ENCODE measurements around the gene ENDOG. TPM values are rescaled to one million over a fixed set of nuclear protein-coding genes. Genes with fewer than 3 reads are reported as not detected.
A peak's percentile ranks its signal among the peaks of the same experiment; 100 is the strongest.

ENDOG gene
- 9.8 TPM for polyA plus RNA-seq (2013, experiment 1 of 2)
- 9.3 TPM for polyA plus RNA-seq (2013, experiment 2 of 2)

- WGBS, 2 donors (ENCODE audit: extremely low coverage in 2 of 2, insufficient read length in 2 of 2, insufficient replicate concordance in 1 of 2), result no CpG with 5 or more reads among the region's 70 CpGs
Observed at GRCh38 chr9:128818099-128818838, at the start of gene ENDOG. Gene ENDOG, plus strand, starts transcription at chr9:128818500. Its CDS starts 185 bp downstream, at chr9:128818685.

GRCh38 chr9:128768606-128769005, 49.7 kb upstream of the ENDOG start:
- Histone ChIP-seq H3K9me3 (replicated peaks in 1 of 2; ENCODE audit: control insufficient read depth in 2 of 2, insufficient read depth in 1 of 2, low read depth in 1 of 2, low read length in 2 of 2) (no peaks in the 10 kb centered on the region), H3K23ac (ENCODE audit: low read depth, low read length, poor library complexity) (no peak overlapping the region), H2AFZ (ENCODE audit: low read length) (no peak overlapping the region), H3K27ac (replicated peaks; ENCODE audit: low read length) (no peak overlapping the region), H3K79me1 (ENCODE audit: low read depth, low read length) (peaks cover 2% of the 10 kb centered on the region), H2BK15ac (ENCODE audit: low read length) (no peak overlapping the region), H3K4me1 (ENCODE audit: control insufficient read depth in 2 of 2, insufficient read depth in 1 of 2, low read depth in 1 of 2, low read length in 2 of 2) (peaks cover 3 to 4% of the 10 kb centered on the region in 2 donors), H4K8ac (ENCODE audit: low read depth, low read length) (no peak overlapping the region), H3K14ac (ENCODE audit: low read length) (no peak overlapping the region), H3K27me3 (ENCODE audit: control insufficient read depth in 3 of 3, insufficient read depth in 3 of 3, low read depth in 1 of 3, low read length in 3 of 3) (no peaks in the 10 kb centered on the region), H3K4me3 (ENCODE audit: low read length in 2 of 2) (no peak overlapping the region), H2BK120ac (ENCODE audit: low read depth, low read length) (no peak overlapping the region), H2BK5ac (ENCODE audit: low read length) (no peak overlapping the region), H3K18ac (ENCODE audit: low read length) (no peak overlapping the region), H3K36me3 (replicated peaks in 1 of 2; ENCODE audit: control insufficient read depth in 2 of 2, insufficient read depth in 2 of 2, low read length in 2 of 2) (peaks cover 0 to 16% of the 10 kb centered on the region in 2 donors), H2AK5ac (ENCODE audit: low read depth, low read length) (no peak overlapping the region), H3K4ac (ENCODE audit: low read length) (no peak overlapping the region), H3K9ac (ENCODE audit: low read depth, low read length, poor library complexity) (no peak overlapping the region), H3K4me2 (ENCODE audit: insufficient read depth, low read length, poor library complexity, severe bottlenecking) (no peak overlapping the region), H2BK12ac (ENCODE audit: low read length) (no peak overlapping the region), H4K91ac (ENCODE audit: low read depth, low read length, poor library complexity) (no peak overlapping the region)
- DNase-seq (ENCODE audit: low spot score), result no peak
- WGBS, 2 donors (ENCODE audit: extremely low coverage in 2 of 2, insufficient read length in 2 of 2, insufficient replicate concordance in 1 of 2), result no CpG with 5 or more reads among the region's 6 CpGs

More at GRCh38 chr9:128818099-128818838, at the start of gene ENDOG:
- no peak within 1 kb of the TSS for H4K91ac ChIP-seq (ENCODE audit: low read depth, low read length, poor library complexity)
- peaks cover 0 to 5% (median 0%) of the 10 kb centered on the region in 3 experiments for H3K27me3 ChIP-seq (ENCODE audit: control insufficient read depth in 3 of 3, insufficient read depth in 3 of 3, low read depth in 1 of 3, low read length in 3 of 3)
- peaks cover 0 to 3% of the 10 kb centered on the region in 2 donors for H3K4me1 ChIP-seq (ENCODE audit: control insufficient read depth in 2 of 2, insufficient read depth in 1 of 2, low read depth in 1 of 2, low read length in 2 of 2)
- H3K79me1 ChIP-seq (ENCODE audit: low read depth, low read length), result no peaks in the 10 kb centered on the region
- peak within 1 kb of the TSS; percentile 98 for H3K23ac ChIP-seq (ENCODE audit: low read depth, low read length, poor library complexity)
- peak within 1 kb of the TSS; percentile 52 to 94 for H3K4me3 ChIP-seq (ENCODE audit: low read length in 2 of 2)
- no peak within 1 kb of the TSS for H3K27ac ChIP-seq (replicated peaks; ENCODE audit: low read length)
- DNase-seq (ENCODE audit: low spot score), result peak; percentile 96
- H2BK5ac ChIP-seq (ENCODE audit: low read length), result peak within 1 kb of the TSS; percentile 66
- H3K4ac ChIP-seq (ENCODE audit: low read length), result no peak within 1 kb of the TSS
- H3K4me2 ChIP-seq (ENCODE audit: insufficient read depth, low read length, poor library complexity, severe bottlenecking), result peak within 1 kb of the TSS; percentile 98
- peak within 1 kb of the TSS; percentile 87 for H3K18ac ChIP-seq (ENCODE audit: low read length)
- H2BK15ac ChIP-seq (ENCODE audit: low read length), result no peak within 1 kb of the TSS
- peaks cover 20 to 38% of the 10 kb centered on the region in 2 donors for H3K36me3 ChIP-seq (replicated peaks in 1 of 2; ENCODE audit: control insufficient read depth in 2 of 2, insufficient read depth in 2 of 2, low read length in 2 of 2)
- no peak within 1 kb of the TSS for H2BK120ac ChIP-seq (ENCODE audit: low read depth, low read length)
- H4K8ac ChIP-seq (ENCODE audit: low read depth, low read length), result no peak within 1 kb of the TSS
- H3K9me3 ChIP-seq (replicated peaks in 1 of 2; ENCODE audit: control insufficient read depth in 2 of 2, insufficient read depth in 1 of 2, low read depth in 1 of 2, low read length in 2 of 2), result no peaks in the 10 kb centered on the region
- peak within 1 kb of the TSS; percentile 89 for H2AFZ ChIP-seq (ENCODE audit: low read length)
- peak within 1 kb of the TSS; percentile 56 for H3K14ac ChIP-seq (ENCODE audit: low read length)
- H3K9ac ChIP-seq (ENCODE audit: low read depth, low read length, poor library complexity), result peak within 1 kb of the TSS; percentile 92
- no peak within 1 kb of the TSS for H2BK12ac ChIP-seq (ENCODE audit: low read length)
- H2AK5ac ChIP-seq (ENCODE audit: low read depth, low read length), result peak within 1 kb of the TSS; percentile 70

GRCh38 chr9:128770286-128771030, 47.8 kb upstream of the ENDOG start:
- no peak overlapping the region for H4K8ac ChIP-seq (ENCODE audit: low read depth, low read length)
- H3K4me1 ChIP-seq (ENCODE audit: control insufficient read depth in 2 of 2, insufficient read depth in 1 of 2, low read depth in 1 of 2, low read length in 2 of 2), result peaks cover 3 to 4% of the 10 kb centered on the region in 2 donors
- no peak overlapping the region for H2AFZ ChIP-seq (ENCODE audit: low read length)
- H3K9me3 ChIP-seq (replicated peaks in 1 of 2; ENCODE audit: control insufficient read depth in 2 of 2, insufficient read depth in 1 of 2, low read depth in 1 of 2, low read length in 2 of 2), result no peaks in the 10 kb centered on the region
- H3K36me3 ChIP-seq (replicated peaks in 1 of 2; ENCODE audit: control insufficient read depth in 2 of 2, insufficient read depth in 2 of 2, low read length in 2 of 2), result peaks cover 0 to 14% of the 10 kb centered on the region in 2 donors
- H3K27me3 ChIP-seq (ENCODE audit: control insufficient read depth in 3 of 3, insufficient read depth in 3 of 3, low read depth in 1 of 3, low read length in 3 of 3), result no peaks in the 10 kb centered on the region
- peak overlapping the region; percentile 90 for H3K4me2 ChIP-seq (ENCODE audit: insufficient read depth, low read length, poor library complexity, severe bottlenecking)
- no peak overlapping the region for H2AK5ac ChIP-seq (ENCODE audit: low read depth, low read length)
- no peak overlapping the region for H2BK5ac ChIP-seq (ENCODE audit: low read length)
- no peak overlapping the region for H3K23ac ChIP-seq (ENCODE audit: low read depth, low read length, poor library complexity)
- H4K91ac ChIP-seq (ENCODE audit: low read depth, low read length, poor library complexity), result no peak overlapping the region
- WGBS, 2 donors (ENCODE audit: extremely low coverage in 2 of 2, insufficient read length in 2 of 2, insufficient replicate concordance in 1 of 2), result no CpG with 5 or more reads among the region's 11 CpGs
- no peak for DNase-seq (ENCODE audit: low spot score)
- H3K18ac ChIP-seq (ENCODE audit: low read length), result no peak overlapping the region
- no peak overlapping the region for H3K4ac ChIP-seq (ENCODE audit: low read length)
- no peak overlapping the region for H3K27ac ChIP-seq (replicated peaks; ENCODE audit: low read length)
- no peak overlapping the region for H2BK15ac ChIP-seq (ENCODE audit: low read length)
- no peak overlapping the region for H2BK12ac ChIP-seq (ENCODE audit: low read length)
- no peak overlapping the region for H3K14ac ChIP-seq (ENCODE audit: low read length)
- no peak overlapping the region for H2BK120ac ChIP-seq (ENCODE audit: low read depth, low read length)
- peak overlapping the region in 1 of 2 donors; percentile 96 for H3K4me3 ChIP-seq (ENCODE audit: low read length in 2 of 2)
- H3K79me1 ChIP-seq (ENCODE audit: low read depth, low read length), result peaks cover 2% of the 10 kb centered on the region
- H3K9ac ChIP-seq (ENCODE audit: low read depth, low read length, poor library complexity), result no peak overlapping the region
